ENCODE results near the gene NUP93. TPM values are rescaled to one million over a fixed set of nuclear protein-coding genes. Genes with fewer than 3 reads are reported as not detected.

The NUP93 gene
- total RNA-seq, 1 experiment from 2014 or later: 165 TPM

GRCh38 chr16:56711862-56712261, 18.1 kb upstream of the NUP93 start:
- no CpG with 5 or more reads among the region's 2 CpGs for WGBS (ENCODE audit: extremely low coverage, insufficient read length, low lambda C conversion rate)
- Mint-ChIP-seq H3K27ac (no peak overlapping the region), H3K27me3 (ENCODE audit: low read depth) (peaks cover 38% of the 10 kb centered on the region), H3K4me3 (no peak overlapping the region), H3K4me1 (peaks cover 19 to 22% of the 10 kb centered on the region in 2 experiments), H3K9me3 (peaks cover 0 to 4% of the 10 kb centered on the region in 2 experiments; a peak in 2 of 5 replicates), H3K36me3 (ENCODE audit: insufficient read depth in 1 of 3, low read depth in 3 of 3) (no peaks in the 10 kb centered on the region)
- Histone ChIP-seq H3K56ac (ENCODE audit: insufficient read length, low read depth, low read length) (no peak overlapping the region), H3K9ac (ENCODE audit: extremely low read depth, insufficient read length, low read length) (no peak overlapping the region), H2BK15ac (ENCODE audit: low read depth, low read length) (no peak overlapping the region), H2AFZ (ENCODE audit: low read length) (no peak overlapping the region), H2BK5ac (ENCODE audit: insufficient read length, low read length) (no peak overlapping the region), H3K23me2 (ENCODE audit: insufficient read length, low read depth, low read length, poor library complexity, severe bottlenecking) (no peaks in the 10 kb centered on the region), H3K79me2 (ENCODE audit: insufficient read depth, low read length) (no peaks in the 10 kb centered on the region), H4K8ac (replicated peaks; ENCODE audit: insufficient read length, low read depth, low read length) (no peak overlapping the region), H3K79me1 (ENCODE audit: insufficient read depth, low read depth, low read length, poor library complexity, severe bottlenecking) (no peaks in the 10 kb centered on the region), H3K9me3 (ENCODE audit: control insufficient read depth, low read depth, low read length) (no peaks in the 10 kb centered on the region), H4K20me1 (ENCODE audit: control insufficient read depth, insufficient read depth, insufficient read length) (no peaks in the 10 kb centered on the region), H2BK120ac (ENCODE audit: low read depth, low read length, poor library complexity, severe bottlenecking) (no peak overlapping the region), H3K23ac (ENCODE audit: insufficient read length, low read depth, low read length) (no peak overlapping the region), H2AK5ac (ENCODE audit: insufficient read length, low read length) (no peak overlapping the region), H3T11ph (ENCODE audit: low read length) (no peak overlapping the region), H4K91ac (ENCODE audit: insufficient read length, low read depth, low read length) (no peak overlapping the region), H3K4me1 (ENCODE audit: insufficient read depth, low read length) (no peaks in the 10 kb centered on the region), H3K18ac (ENCODE audit: insufficient read length, low read depth, low read length) (no peak overlapping the region), H2BK12ac (ENCODE audit: insufficient read length, low read depth, low read length) (no peak overlapping the region), H3K14ac (ENCODE audit: insufficient read depth, low read length) (no peak overlapping the region), H3K27me3 (ENCODE audit: insufficient read depth, low read length) (no peaks in the 10 kb centered on the region; the same call in 1 of the 2 replicates), H2BK20ac (ENCODE audit: low read depth, low read length, poor library complexity, severe bottlenecking) (no peak overlapping the region), H3K4me2 (ENCODE audit: insufficient read depth, insufficient read length, low read length) (no peak overlapping the region), H3K4ac (ENCODE audit: low read depth, low read length) (no peak overlapping the region), H4K5ac (ENCODE audit: insufficient read length, low read depth, low read length) (no peak overlapping the region), H3K27ac (ENCODE audit: insufficient read length, low read depth, low read length) (no peak overlapping the region)
- DNase-seq: no peak
- no peak for TF ChIP-seq CTCF (conservative IDR thresholded peaks at IDR 0.05)

Data from H9 (cell line).